Effector memory CD8-positive, alpha-beta T cell (primary cell): ENCODE data around the gene MCF2L2.
"Not testable (repeated sequence)": the region's sequence is repeated elsewhere in the genome, so short reads cannot be mapped to it uniquely, and the experiment has no call there.

Source experiments
- ATAC-seq: fragments of 150-1000 bp; cut with Tn5 transposase; replicated peaks from 2 replicates; pipeline ENCODE4 v1.10.0; 2021; ENCODE audit warnings: mild to moderate bottlenecking, moderate library complexity
- DNase-seq, 3 experiments: peaks; one replicate each; pipeline ENCODE4 v3.0.0; 2021
- H3K27ac Mint-ChIP-seq, 2 donors: one replicate each; pipeline ENCODE4 v1.8.0; 2022; ENCODE audit warnings: mild to moderate bottlenecking in 2 of 2, mixed read lengths in 2 of 2, moderate library complexity in 2 of 2
- H3K27me3 Mint-ChIP-seq, 2 donors: one replicate each; pipeline ENCODE4 v1.8.0; 2022; ENCODE audit warnings: mixed read lengths in 2 of 2
- H3K36me3 Mint-ChIP-seq: one replicate; pipeline ENCODE4 v1.8.0; 2022; ENCODE audit warnings: mild to moderate bottlenecking, moderate library complexity, mixed read lengths; ENCODE audit not compliant: insufficient read depth
- H3K4me1 Mint-ChIP-seq, 2 donors: one replicate each; pipeline ENCODE4 v1.8.0; 2022; ENCODE audit warnings: low read depth in 2 of 2, mixed read lengths in 2 of 2
- H3K4me3 Mint-ChIP-seq, 2 donors: one replicate each; pipeline ENCODE4 v1.8.0; 2022; ENCODE audit warnings: mild to moderate bottlenecking in 2 of 2, mixed read lengths in 2 of 2, moderate library complexity in 2 of 2
- H3K9me3 Mint-ChIP-seq, 2 donors: one replicate each; pipeline ENCODE4 v1.8.0; 2022; ENCODE audit warnings: mixed read lengths in 2 of 2

Gene MCF2L2

GRCh38 chr3:183454064-183454463 lies 25.6 kb upstream of the MCF2L2 start:
- Mint-ChIP-seq H3K27ac (no peak overlapping the region), H3K9me3 (no peaks in the 10 kb centered on the region), H3K4me3 (no peak overlapping the region), H3K27me3 (no peaks in the 10 kb centered on the region), H3K36me3 (peaks cover 8% of the 10 kb centered on the region), H3K4me1 (peaks cover 0 to 4% of the 10 kb centered on the region in 2 donors)
- DNase-seq = no peak
- no peak for ATAC-seq

GRCh38 chr3:183449791-183450190 lies 21.4 kb upstream of the MCF2L2 start:
- H3K4me3 Mint-ChIP-seq = no peak overlapping the region
- no peaks in the 10 kb centered on the region for H3K9me3 Mint-ChIP-seq
- H3K27me3 Mint-ChIP-seq = no peaks in the 10 kb centered on the region
- peaks cover 10% of the 10 kb centered on the region for H3K36me3 Mint-ChIP-seq
- H3K27ac Mint-ChIP-seq = no peak overlapping the region
- no peak for DNase-seq
- ATAC-seq = no peak
- H3K4me1 Mint-ChIP-seq = peaks cover 12 to 24% of the 10 kb centered on the region in 2 donors

GRCh38 chr3:183449391-183449790 lies 21.0 kb upstream of the MCF2L2 start:
- Mint-ChIP-seq H3K27ac (no peak overlapping the region), H3K4me3 (no peak overlapping the region), H3K36me3 (peaks cover 10% of the 10 kb centered on the region), H3K9me3 (peaks cover 0 to 2% of the 10 kb centered on the region in 2 donors), H3K27me3 (no peaks in the 10 kb centered on the region), H3K4me1 (peaks cover 12 to 24% of the 10 kb centered on the region in 2 donors)
- no peak for DNase-seq
- ATAC-seq = no peak

- H3K9me3 Mint-ChIP-seq = peaks cover 3 to 4% of the 10 kb centered on the region in 2 donors
- DNase-seq (no peak), ATAC-seq (no peak)
- peaks cover 12 to 24% of the 10 kb centered on the region in 2 donors for H3K4me1 Mint-ChIP-seq
- peak overlapping the region; percentile 91 to 93 for H3K27ac Mint-ChIP-seq
- no peaks in the 10 kb centered on the region for H3K27me3 Mint-ChIP-seq
- H3K36me3 Mint-ChIP-seq = peaks cover 10% of the 10 kb centered on the region
- peak overlapping the region; percentile 85 to 94 for H3K4me3 Mint-ChIP-seq
These were observed 20.1 kb upstream of the MCF2L2 start for GRCh38 chr3:183448369-183449128.

GRCh38 chr3:183447206-183448001 lies 19.0 kb upstream of the MCF2L2 start:
- Mint-ChIP-seq H3K9me3 (peaks cover 9 to 10% of the 10 kb centered on the region in 2 donors), H3K4me3 (peak overlapping the region; percentile 85 to 94), H3K27ac (peak overlapping the region; percentile 91 to 93), H3K4me1 (peaks cover 12 to 24% of the 10 kb centered on the region in 2 donors), H3K27me3 (no peaks in the 10 kb centered on the region), H3K36me3 (peaks cover 10% of the 10 kb centered on the region)
- peak; percentile 58 to 61 (median 58) for DNase-seq
- ATAC-seq = peak; percentile 86

GRCh38 chr3:183446838-183447205 lies 18.4 kb upstream of the MCF2L2 start:
- ATAC-seq = no peak
- Mint-ChIP-seq H3K4me3 (peak overlapping the region; percentile 85 to 94), H3K9me3 (peaks cover 9 to 10% of the 10 kb centered on the region in 2 donors), H3K27ac (peak overlapping the region in 1 of 2 donors; percentile 93), H3K36me3 (peaks cover 10% of the 10 kb centered on the region), H3K4me1 (peaks cover 12 to 24% of the 10 kb centered on the region in 2 donors), H3K27me3 (no peaks in the 10 kb centered on the region)
- DNase-seq = no peak

GRCh38 chr3:183444748-183445147 lies 16.3 kb upstream of the MCF2L2 start:
- no peak overlapping the region for H3K4me3 Mint-ChIP-seq
- no peaks in the 10 kb centered on the region for H3K27me3 Mint-ChIP-seq
- no peak for DNase-seq
- H3K36me3 Mint-ChIP-seq = peaks cover 7% of the 10 kb centered on the region
- peaks cover 9 to 10% of the 10 kb centered on the region in 2 donors for H3K9me3 Mint-ChIP-seq
- H3K27ac Mint-ChIP-seq = no peak overlapping the region
- ATAC-seq = no peak
- peaks cover 12 to 21% of the 10 kb centered on the region in 2 donors for H3K4me1 Mint-ChIP-seq

GRCh38 chr3:183443395-183444385 lies 15.3 kb upstream of the MCF2L2 start:
- Mint-ChIP-seq H3K4me3 (no peak overlapping the region), H3K27me3 (no peaks in the 10 kb centered on the region), H3K4me1 (peaks cover 12 to 16% of the 10 kb centered on the region in 2 donors), H3K36me3 (peaks cover 7% of the 10 kb centered on the region), H3K27ac (no peak overlapping the region), H3K9me3 (peaks cover 9 to 10% of the 10 kb centered on the region in 2 donors)
- DNase-seq (no peak), ATAC-seq (no peak)

- Mint-ChIP-seq H3K9me3 (peaks cover 9 to 10% of the 10 kb centered on the region in 2 donors), H3K4me1 (peaks cover 6 to 9% of the 10 kb centered on the region in 2 donors), H3K27me3 (no peaks in the 10 kb centered on the region), H3K36me3 (peaks cover 7% of the 10 kb centered on the region), H3K4me3 (no peak overlapping the region), H3K27ac (no peak overlapping the region)
- DNase-seq (no peak), ATAC-seq (no peak)
These were observed 14.6 kb upstream of the MCF2L2 start for GRCh38 chr3:183442994-183443393.

GRCh38 chr3:183440521-183440920 lies 12.1 kb upstream of the MCF2L2 start:
- not testable (repeated sequence) for DNase-seq, H3K36me3 Mint-ChIP-seq, H3K27me3 Mint-ChIP-seq, H3K27ac Mint-ChIP-seq, H3K4me1 Mint-ChIP-seq, H3K4me3 Mint-ChIP-seq, H3K9me3 Mint-ChIP-seq, ATAC-seq

GRCh38 chr3:183439515-183439914 lies 11.1 kb upstream of the MCF2L2 start:
- H3K9me3 Mint-ChIP-seq = peaks cover 7 to 10% of the 10 kb centered on the region in 2 donors
- H3K27ac Mint-ChIP-seq = no peak overlapping the region
- ATAC-seq (no peak), DNase-seq (no peak)
- no peaks in the 10 kb centered on the region for H3K27me3 Mint-ChIP-seq
- peaks cover 0 to 8% of the 10 kb centered on the region in 2 donors for H3K4me1 Mint-ChIP-seq
- no peak overlapping the region for H3K4me3 Mint-ChIP-seq
- H3K36me3 Mint-ChIP-seq = no peaks in the 10 kb centered on the region

- Mint-ChIP-seq H3K9me3 (peaks cover 6 to 8% of the 10 kb centered on the region in 2 donors), H3K27ac (no peak overlapping the region), H3K36me3 (no peaks in the 10 kb centered on the region), H3K4me1 (peaks cover 0 to 8% of the 10 kb centered on the region in 2 donors), H3K4me3 (no peak overlapping the region), H3K27me3 (no peaks in the 10 kb centered on the region)
- DNase-seq (no peak), ATAC-seq (no peak)
These were observed 10.3 kb upstream of the MCF2L2 start for GRCh38 chr3:183438735-183439134.
